Dedifferentiated amniotic fluid mesenchymal stem cell (primary cell): Measurements from ENCODE around the gene CA7.
"Not testable (repeated sequence)": the region's sequence is repeated elsewhere in the genome, so short reads cannot be mapped to it uniquely, and the experiment has no call there.

ENCODE experiments used
- DNase-seq: peaks from one replicate; pipeline ENCODE4 v3.0.0-alpha.2; 2016; ENCODE audit errors: extremely low spot score

The CA7 gene

GRCh38 chr16:66873685-66874055 lies 29.5 kb downstream of the CA7 start:
- no peak for DNase-seq

GRCh38 chr16:66874079-66874775 lies 30.0 kb downstream of the CA7 start:
- DNase-seq = peak; percentile 43

- no peak for DNase-seq
Measured at GRCh38 chr16:66878067-66878466, 33.9 kb downstream of the CA7 start.

- peak; percentile 94 for DNase-seq
Measured at GRCh38 chr16:66880288-66881013, 36.2 kb downstream of the CA7 start, which contains the start of gene PDP2. TSS of gene PDP2 (plus strand) at chr16:66880515. CDS start at chr16:66884285, 3,770 bp downstream.

GRCh38 chr16:66881014-66881417 lies 36.8 kb downstream of the CA7 start:
- DNase-seq = no peak

DNA sequence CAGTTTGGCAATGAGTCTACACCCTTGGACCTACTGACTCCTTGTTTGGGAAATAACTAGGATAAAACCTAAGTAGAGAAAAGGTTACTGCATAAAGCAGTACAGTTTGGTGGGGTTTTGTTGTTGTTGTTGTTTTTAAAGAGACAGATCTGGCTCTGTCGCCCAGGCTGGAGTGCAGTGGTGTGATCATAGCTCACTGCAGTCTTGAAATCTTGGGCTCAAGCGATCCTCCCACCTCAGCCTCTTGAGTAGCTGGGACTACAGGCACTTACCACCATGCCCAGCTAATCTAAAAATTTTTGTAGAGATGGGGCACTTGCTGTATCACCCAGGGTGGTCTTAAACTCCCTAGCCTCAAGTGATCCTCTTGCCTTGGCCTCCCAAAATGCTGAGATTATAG lies 37.3 kb downstream of the CA7 start:
- DNase-seq = no peak

DNA sequence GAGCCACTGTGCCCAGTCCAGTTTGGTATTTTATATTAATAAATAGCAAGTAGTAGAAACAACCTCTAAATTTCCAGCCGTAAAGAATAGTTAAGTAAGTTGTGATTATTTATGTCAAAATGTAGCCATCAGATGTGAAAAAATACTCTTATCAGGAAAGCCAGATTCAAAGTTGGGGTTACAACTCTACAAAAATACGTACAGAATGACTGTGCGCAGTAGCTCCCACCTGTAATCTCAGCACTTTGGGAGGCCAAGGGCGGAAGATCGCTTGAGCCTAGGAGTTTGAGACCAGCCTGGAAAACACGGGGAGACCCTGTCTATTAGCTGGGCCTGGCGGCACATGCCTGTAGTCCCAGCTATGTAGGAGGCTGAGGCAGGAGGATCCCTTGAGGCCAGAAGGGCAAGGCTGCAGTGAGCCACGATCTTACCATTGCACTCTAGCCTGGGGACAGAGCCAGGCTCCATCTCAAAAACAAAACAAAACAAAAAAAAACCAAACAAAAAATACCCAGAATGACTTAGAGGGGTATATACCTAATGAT lies 37.8 kb downstream of the CA7 start:
- no peak for DNase-seq

DNA sequence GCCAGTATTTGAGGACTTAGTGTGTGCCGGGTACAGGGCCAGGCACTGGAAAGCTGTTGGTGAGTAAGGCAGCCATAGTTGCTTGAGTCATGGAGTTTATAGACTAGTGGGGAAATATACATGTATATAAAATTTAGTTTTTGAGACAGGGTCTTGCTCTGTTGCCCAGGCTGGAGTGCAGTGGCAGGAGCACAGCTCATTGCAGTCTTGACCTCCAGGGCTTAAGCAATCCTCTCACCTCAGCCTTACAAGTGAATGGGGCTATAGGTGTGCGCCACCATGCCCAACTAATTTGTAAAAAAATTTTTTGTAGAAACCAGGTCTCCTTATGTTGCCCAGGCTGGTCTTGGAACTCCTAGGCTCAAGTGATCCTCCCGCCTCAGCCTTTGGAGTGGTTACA lies 38.5 kb downstream of the CA7 start:
- no peak for DNase-seq

DNA sequence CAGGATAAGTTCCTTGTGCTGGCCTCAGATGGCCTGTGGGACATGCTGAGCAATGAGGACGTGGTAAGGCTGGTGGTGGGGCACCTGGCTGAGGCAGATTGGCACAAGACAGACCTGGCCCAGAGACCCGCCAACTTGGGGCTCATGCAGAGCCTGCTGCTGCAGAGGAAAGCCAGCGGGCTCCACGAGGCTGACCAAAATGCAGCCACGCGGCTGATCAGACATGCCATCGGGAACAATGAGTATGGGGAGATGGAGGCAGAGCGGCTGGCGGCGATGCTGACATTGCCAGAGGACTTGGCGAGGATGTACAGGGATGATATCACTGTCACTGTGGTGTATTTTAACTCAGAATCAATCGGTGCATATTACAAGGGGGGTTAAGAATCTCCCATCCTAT lies 41.3 kb downstream of the CA7 start:
- no peak for DNase-seq

DNA sequence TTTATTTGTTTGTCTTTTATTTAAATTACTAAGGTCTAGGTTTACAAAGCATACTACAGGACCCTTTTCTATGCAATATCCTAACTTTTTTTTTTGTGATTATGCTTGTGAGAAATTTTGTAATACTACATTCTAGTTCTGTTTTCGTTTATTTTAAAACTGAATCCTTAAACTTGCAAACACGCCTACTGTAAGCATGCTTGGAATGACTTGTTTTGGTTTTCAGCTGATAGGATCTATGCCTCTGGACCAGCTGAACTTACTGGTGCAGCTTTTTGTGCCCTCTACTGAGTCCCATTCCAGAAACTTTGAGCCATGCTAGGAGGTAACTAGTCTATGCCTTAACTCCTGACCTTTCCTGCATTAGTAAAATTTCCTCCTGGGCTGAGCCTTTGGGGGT lies 42.1 kb downstream of the CA7 start:
- peak; percentile 70 for DNase-seq

GRCh38 chr16:66886914-66887313 lies 42.7 kb downstream of the CA7 start:
- DNase-seq = no peak

DNA sequence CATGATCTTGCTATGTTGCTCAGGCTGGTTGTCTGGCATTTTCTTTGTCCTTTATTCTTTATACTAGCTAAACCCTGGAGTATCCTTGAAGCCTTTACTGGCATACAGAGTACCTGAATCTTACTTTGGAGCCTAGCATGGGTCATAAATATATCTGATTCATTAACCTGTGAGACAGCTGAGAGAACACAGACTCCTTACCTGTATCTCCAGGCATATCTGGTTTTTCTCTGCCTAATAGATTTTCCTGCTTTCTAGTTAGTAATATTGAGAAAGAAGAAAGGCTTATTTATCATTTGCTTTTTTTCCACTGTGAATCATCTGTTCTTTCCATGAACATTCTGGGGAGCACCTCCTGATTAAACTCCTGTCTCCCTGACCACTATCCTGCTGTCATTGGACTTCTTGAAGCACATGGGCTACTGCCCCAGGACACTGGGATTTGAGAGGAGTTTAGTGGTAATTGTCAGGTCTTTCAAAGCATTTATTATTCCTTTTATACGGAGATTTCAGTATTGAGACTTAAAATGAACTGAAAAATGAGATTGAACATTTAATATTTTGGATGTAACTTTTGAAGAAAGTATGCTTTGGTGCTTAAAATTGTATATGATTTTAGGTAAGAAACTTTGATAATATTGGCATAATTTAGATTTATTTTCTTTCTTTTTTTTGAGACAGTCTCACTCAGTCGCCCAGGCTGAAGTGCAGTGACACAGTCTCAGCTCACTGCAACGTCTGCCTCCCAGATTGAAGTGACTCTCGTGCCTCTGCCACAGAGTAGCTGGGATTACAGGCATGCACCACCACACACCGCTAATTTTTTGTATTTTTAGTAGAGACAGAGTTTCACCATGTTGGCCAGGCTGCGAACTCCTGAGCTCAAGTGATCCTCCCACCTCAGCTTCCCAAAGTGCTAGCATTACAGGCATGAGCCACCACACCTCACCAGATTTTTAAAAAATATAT lies 44.7 kb downstream of the CA7 start:
- no peak for DNase-seq

DNA sequence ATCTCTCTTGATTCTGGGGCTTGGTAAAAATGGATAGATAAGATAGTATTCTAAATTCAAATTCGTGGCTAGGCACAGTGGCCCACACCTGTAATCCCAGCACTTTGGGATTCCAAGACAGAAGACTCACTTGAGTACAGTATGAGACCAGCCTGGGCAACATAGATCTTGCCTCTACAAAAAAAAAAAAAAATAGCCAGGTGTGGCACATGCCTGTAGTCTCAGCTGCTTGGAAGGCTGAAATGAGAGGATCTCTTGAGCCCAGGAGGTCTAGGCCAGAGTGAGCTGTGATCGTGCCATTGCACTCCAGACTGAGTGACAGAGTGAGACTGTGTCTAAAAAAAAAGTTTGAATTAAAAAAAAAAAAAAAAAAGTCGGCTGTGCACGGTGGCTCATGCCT lies 45.4 kb downstream of the CA7 start:
- no peak for DNase-seq

DNA sequence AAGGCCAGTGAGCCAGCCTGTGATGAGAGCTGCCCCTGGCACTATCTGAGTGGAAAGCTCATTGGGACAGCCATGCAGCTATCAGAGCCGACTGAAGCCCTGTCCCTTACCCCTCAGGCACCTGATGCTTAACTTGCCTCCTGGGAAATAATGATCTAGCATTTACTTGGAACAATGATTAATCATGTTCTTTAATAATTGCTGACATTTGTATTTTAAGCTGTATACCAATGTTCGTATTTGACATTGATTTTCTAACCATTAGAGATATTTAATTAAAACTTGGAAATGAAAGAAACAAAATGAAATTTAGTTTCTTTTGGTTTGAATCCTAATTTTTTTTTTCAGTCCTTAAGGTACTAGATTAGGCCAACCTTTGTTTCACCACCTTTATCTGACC lies 46.6 kb downstream of the CA7 start:
- DNase-seq = no peak

DNA sequence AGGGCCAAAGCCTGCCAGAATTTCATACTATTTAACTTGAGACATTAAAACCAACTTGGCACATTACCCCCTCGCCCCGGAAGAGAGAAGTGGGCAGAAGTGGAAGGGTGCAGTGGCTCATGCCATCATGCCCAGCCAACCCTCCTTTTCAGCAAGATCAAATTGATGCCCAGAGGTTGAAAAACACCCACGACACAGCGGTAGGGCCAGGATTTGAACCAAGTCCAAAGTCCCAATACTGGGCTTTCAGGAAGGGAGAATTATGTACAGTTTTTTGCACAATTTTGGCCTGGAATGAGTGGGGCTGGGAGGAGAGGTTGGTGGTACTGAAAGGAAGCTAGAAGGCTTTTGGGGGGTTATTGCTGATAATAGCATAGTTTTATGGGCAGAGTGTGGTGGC lies 47.1 kb downstream of the CA7 start:
- DNase-seq = no peak

- no peak for DNase-seq
Measured at GRCh38 chr16:66891797-66892196, 47.6 kb downstream of the CA7 start.

- DNase-seq = no peak
Measured at GRCh38 chr16:66894055-66894454, 49.8 kb downstream of the CA7 start.

DNA sequence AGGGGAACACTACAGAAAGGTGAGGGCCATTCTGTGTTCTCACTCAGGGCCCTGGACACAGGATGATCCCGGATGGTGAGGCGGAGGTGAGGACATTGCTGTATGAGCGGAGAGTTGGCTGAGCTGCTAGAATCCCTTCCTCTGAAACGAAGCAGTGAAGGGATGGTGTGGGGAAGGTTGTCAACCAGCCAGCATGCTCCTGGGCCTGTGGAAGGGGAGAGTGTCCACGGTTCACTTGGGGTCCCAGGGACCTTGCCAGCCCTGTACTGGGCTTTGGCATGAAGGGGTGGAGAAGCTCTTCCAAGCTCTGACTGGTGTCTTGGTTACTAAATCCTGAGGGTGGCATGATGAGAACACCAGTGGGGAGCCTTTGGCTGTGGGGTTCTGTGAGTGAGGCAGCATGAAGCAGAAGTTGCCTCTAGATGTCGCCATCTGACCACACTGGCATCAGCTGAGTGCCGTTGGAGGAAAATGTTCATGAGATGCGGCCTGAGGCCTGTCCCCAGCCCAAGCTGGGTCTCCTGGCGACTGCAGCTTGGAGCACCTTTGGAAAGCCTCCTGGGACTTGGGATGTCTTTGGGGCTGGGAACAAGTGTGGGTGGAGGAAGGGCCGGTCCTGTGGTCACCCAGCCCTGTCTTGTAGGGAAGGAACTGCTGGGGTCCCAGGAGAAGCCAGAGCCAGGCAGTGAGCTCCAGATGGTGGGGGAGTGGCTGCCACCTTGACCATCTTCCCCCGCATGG lies 50.9 kb downstream of the CA7 start:
- DNase-seq = peak; percentile 73

DNA sequence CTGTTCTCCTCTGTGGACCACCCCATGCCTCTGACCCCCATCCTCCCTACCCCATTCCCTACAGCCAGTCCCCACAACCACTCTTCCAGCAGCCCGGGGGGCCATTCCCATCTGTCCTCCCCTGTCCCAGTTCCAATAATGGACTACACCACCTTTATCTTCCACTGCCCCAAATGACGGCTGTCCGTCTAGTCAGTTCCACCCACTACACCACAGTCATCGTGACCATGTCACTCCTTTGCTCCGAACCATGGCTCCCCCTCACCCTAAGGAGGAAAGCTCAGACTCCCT lies 51.4 kb downstream of the CA7 start:
- DNase-seq = no peak

DNA sequence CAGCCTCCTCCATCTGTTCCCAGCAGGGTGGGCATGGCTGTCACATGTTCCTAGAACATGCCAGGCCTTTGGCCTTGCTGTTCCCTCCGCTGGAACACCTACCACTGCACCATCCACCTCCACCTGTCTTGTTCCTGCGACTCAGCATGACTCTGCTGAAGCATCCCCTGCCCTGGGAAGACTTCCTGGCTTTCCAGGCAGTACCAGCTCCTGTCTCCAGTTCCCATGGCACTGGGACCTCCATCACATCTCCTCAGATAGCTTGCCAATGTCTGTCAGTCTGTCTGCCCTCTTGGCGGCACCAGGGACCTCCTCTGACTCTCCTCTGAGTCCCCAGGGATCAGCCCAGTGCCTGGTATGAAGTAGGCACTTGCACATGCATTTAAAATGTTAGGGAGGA lies 51.8 kb downstream of the CA7 start:
- DNase-seq = no peak

GRCh38 chr16:66896682-66897081 lies 52.5 kb downstream of the CA7 start:
- DNase-seq = not testable (repeated sequence)

- DNase-seq = no peak
Measured at GRCh38 chr16:66898207-66898606, 54.0 kb downstream of the CA7 start.
